Right lobe of liver (tissue), 4 donors: ENCODE measurements around the gene CRYGN.

Source experiments
- CTCF ChIP-seq, 4 donors: fragments of 200-600 bp in 3 of 4; fragments of 450-650 bp in 1 of 4; IDR thresholded peaks; one replicate each; pipeline versions ENCODE4 v1.5.1 to v1.8.0; 2016 to 2022; ENCODE audit warnings: antibody characterized with exemption in 4 of 4, mild to moderate bottlenecking in 2 of 4
- POLR2A ChIP-seq: fragments of 450-650 bp; IDR thresholded peaks from one replicate; pipeline ENCODE4 v1.6.1; 2017; ENCODE audit warnings: antibody characterized with exemption, mild to moderate bottlenecking
- donor health status: DM: no; HTN: no; CAD: no.
- donor health status: DM: no; HTN: no; CAD: no.
- donor health status: DM: no; HTN: yes; CAD: no.

GRCh38 chr7:151446412-151446811, 6.5 kb upstream of the CRYGN start:
- TF ChIP-seq CTCF (IDR thresholded peaks at IDR 0.05) (no peak), POLR2A (no peak)
